PC-3 (cell line): Measurements from ENCODE around the gene PTH1R. TPM values are rescaled to one million over a fixed set of nuclear protein-coding genes. Genes with fewer than 3 reads are reported as not detected.

Experiments used
- ATAC-seq: fragments of 200-7000 bp; cut with Tn5 transposase; 2 replicates; pipeline ENCODE4 v1.9.1; 2020; ENCODE audit warnings: mild to moderate bottlenecking, moderate library complexity
- BruUV-seq: library from RNA; stranded (reverse); fragments of 400-500 nt; replicated peaks from 2 replicates; lab custom pipeline; 2021; lab: Mats Ljungman, UMichigan
- CTCF ChIA-PET: fragments of 300-600 bp; sonication (Branson Sonifier 250); formaldehyde crosslinking; loops from one replicate; lab custom pipeline; 2022; ENCODE audit warnings: antibody characterized with exemption; lab: Charles Lee
- POLR2A ChIA-PET: fragments of 300-600 bp; sonication (Branson Sonifier 250); formaldehyde crosslinking; loops from one replicate; lab custom pipeline; 2022; ENCODE audit warnings: antibody characterized with exemption; ENCODE audit not compliant: unreplicated experiment; lab: Charles Lee
- DNase-seq: peaks from one replicate; pipeline ENCODE4 v3.0.0-alpha.2; 2015
- H2AFZ ChIP-seq: fragments of 300-600 bp; sonication (generic); 2 replicates; pipeline ENCODE4 v1.6.0; 2016; ENCODE audit warnings: antibody characterized with exemption, low read length
- H3F3A ChIP-seq: fragments of 300-600 bp; sonication (generic); one replicate; pipeline ENCODE4 v1.6.0; 2017; ENCODE audit warnings: antibody characterized with exemption, low read length, control low read depth, mild to moderate bottlenecking; ENCODE audit not compliant: unreplicated experiment
- H3K27ac ChIP-seq: fragments of 300-600 bp; sonication (generic); 2 replicates; pipeline ENCODE4 v1.5.1; 2016; ENCODE audit warnings: mild to moderate bottlenecking, low read length
- H3K27me3 ChIP-seq: fragments of 300-600 bp; sonication (generic); 2 replicates; pipeline ENCODE4 v1.6.1; 2016; ENCODE audit warnings: low read length, mixed read lengths
- H3K36me3 ChIP-seq: fragments of 300-600 bp; sonication (generic); 2 replicates; pipeline ENCODE4 v1.6.1; 2016; ENCODE audit warnings: low read depth, mixed run types, low read length, mixed read lengths
- H3K4me1 ChIP-seq: fragments of 300-600 bp; sonication (generic); 2 replicates; pipeline ENCODE4 v1.5.1; 2016; ENCODE audit warnings: low read length; ENCODE audit not compliant: insufficient read depth
- H3K4me2 ChIP-seq: fragments of 300-600 bp; sonication (generic); 2 replicates; pipeline ENCODE4 v1.6.0; 2016; ENCODE audit warnings: low read length
- H3K4me3 ChIP-seq: fragments of 300-600 bp; sonication (generic); 2 replicates; pipeline ENCODE4 v1.5.1; 2016; ENCODE audit warnings: mild to moderate bottlenecking, low read length, mixed read lengths
- H3K79me2 ChIP-seq: fragments of 300-600 bp; sonication (generic); 2 replicates; pipeline ENCODE4 v1.6.1; 2017; ENCODE audit warnings: low read length, mixed read lengths
- H3K9ac ChIP-seq: fragments of 300-600 bp; sonication (generic); 2 replicates; pipeline ENCODE4 v1.6.0; 2016; ENCODE audit warnings: mild to moderate bottlenecking, low read length
- H3K9me2 ChIP-seq: fragments of 300-600 bp; sonication (generic); replicated peaks from 2 replicates; pipeline ENCODE4 v1.6.1; 2016; ENCODE audit warnings: mixed run types, low read length, mixed read lengths
- H3K9me3 ChIP-seq: fragments of 300-600 bp; sonication (generic); 2 replicates; pipeline ENCODE4 v1.6.1; 2016; ENCODE audit warnings: low read length, mixed read lengths
- H4K20me1 ChIP-seq: fragments of 300-600 bp; sonication (generic); 2 replicates; pipeline ENCODE4 v1.6.1; 2016; ENCODE audit warnings: low read length, mixed read lengths
- CTCF ChIP-seq: fragments of 300-600 bp; sonication (generic); conservative IDR thresholded peaks from 2 replicates; pipeline ENCODE4 v1.5.1; 2017; ENCODE audit warnings: antibody characterized with exemption, low read depth, mild to moderate bottlenecking, low read length
- EZH2 ChIP-seq: fragments of 300-600 bp; sonication (generic); IDR thresholded peaks from one replicate; pipeline ENCODE4 v1.6.1; 2017; ENCODE audit warnings: antibody characterized with exemption, mild to moderate bottlenecking, low read length; ENCODE audit not compliant: unreplicated experiment
- EZH2phosphoT487 ChIP-seq: fragments of 300-600 bp; sonication (generic); IDR thresholded peaks from 2 replicates; pipeline ENCODE4 v1.6.1; 2018; ENCODE audit warnings: mild to moderate bottlenecking, antibody characterized with exemption, low read length, borderline replicate concordance
- intact Hi-C: fragments of 100-400 bp; cut with micrococcal nuclease; formaldehyde crosslinking; loops from 2 replicates; pipeline ENCODE4 v1.9.0; 2023
- total RNA-seq: library from RNA; depleted of rRNA; stranded (reverse); fragments of >200 nt; gene quantifications from 2 replicates; pipeline ENCODE4 v1.2.3, GENCODE V29; 2014

The PTH1R gene
- total RNA-seq, 1 experiment from 2014 or later = not detected

GRCh38 chr3:46905213-46905560, 27.7 kb downstream of the PTH1R start:
- DNase-seq = no peak
- ChIA-PET POLR2A (no interaction called here), CTCF (no interaction called here)
- no peak overlapping the region for H3K27ac ChIP-seq
- no peaks in the 10 kb centered on the region for H3K36me3 ChIP-seq
- H3K9ac ChIP-seq = no peak overlapping the region
- ATAC-seq = no peak
- H3K4me1 ChIP-seq = peaks cover 9% of the 10 kb centered on the region
- H3K4me3 ChIP-seq = no peak overlapping the region
- no peaks in the 10 kb centered on the region for H3K9me2 ChIP-seq
- TF ChIP-seq CTCF (no peak), EZH2phosphoT487 (no peak), EZH2 (no peak)
- H2AFZ ChIP-seq = no peak overlapping the region
- intact Hi-C loops = no loop called here
- no peaks in the 10 kb centered on the region for H4K20me1 ChIP-seq
- H3K79me2 ChIP-seq = no peaks in the 10 kb centered on the region
- BruUV-seq = no TSS peak
- H3K9me3 ChIP-seq = no peaks in the 10 kb centered on the region
- H3F3A ChIP-seq = no peaks in the 10 kb centered on the region
- H3K4me2 ChIP-seq = no peak overlapping the region
- H3K27me3 ChIP-seq = no peaks in the 10 kb centered on the region

GRCh38 chr3:46905661-46906451, 28.3 kb downstream of the PTH1R start:
- ATAC-seq (no peak), DNase-seq (no peak)
- H3K9me2 ChIP-seq = no peaks in the 10 kb centered on the region
- peaks cover 9% of the 10 kb centered on the region for H3K4me1 ChIP-seq
- H3K27me3 ChIP-seq = no peaks in the 10 kb centered on the region
- no peak overlapping the region for H3K4me2 ChIP-seq
- intact Hi-C loops = no loop called here
- ChIA-PET POLR2A (no interaction called here), CTCF (no interaction called here)
- H3F3A ChIP-seq = no peaks in the 10 kb centered on the region
- no peak overlapping the region for H3K9ac ChIP-seq
- no peak for TF ChIP-seq CTCF
- TF ChIP-seq EZH2 = no peak
- no peak for TF ChIP-seq EZH2phosphoT487
- no peaks in the 10 kb centered on the region for H4K20me1 ChIP-seq
- H3K79me2 ChIP-seq = no peaks in the 10 kb centered on the region
- H3K27ac ChIP-seq = no peak overlapping the region
- BruUV-seq = no TSS peak
- H2AFZ ChIP-seq = no peak overlapping the region
- H3K9me3 ChIP-seq = no peaks in the 10 kb centered on the region
- no peak overlapping the region for H3K4me3 ChIP-seq
- no peaks in the 10 kb centered on the region for H3K36me3 ChIP-seq

- H3K36me3 ChIP-seq = no peaks in the 10 kb centered on the region
- H3K4me3 ChIP-seq = no peak overlapping the region
- no peak overlapping the region for H3K27ac ChIP-seq
- no peaks in the 10 kb centered on the region for H3K79me2 ChIP-seq
- peaks cover 9% of the 10 kb centered on the region for H3K4me1 ChIP-seq
- intact Hi-C loops = no loop called here
- no peaks in the 10 kb centered on the region for H3K27me3 ChIP-seq
- DNase-seq (no peak), ATAC-seq (no peak)
- no peaks in the 10 kb centered on the region for H4K20me1 ChIP-seq
- H3K9me2 ChIP-seq = no peaks in the 10 kb centered on the region
- POLR2A ChIA-PET = no interaction called here
- H3K9ac ChIP-seq = no peak overlapping the region
- no peaks in the 10 kb centered on the region for H3K9me3 ChIP-seq
- BruUV-seq = no TSS peak
- H3K4me2 ChIP-seq = no peak overlapping the region
- H3F3A ChIP-seq = no peaks in the 10 kb centered on the region
- no peak for TF ChIP-seq EZH2phosphoT487
- no peak for TF ChIP-seq EZH2
- TF ChIP-seq CTCF = no peak
- H2AFZ ChIP-seq = no peak overlapping the region
- CTCF ChIA-PET = no interaction called here
These were observed 29.0 kb downstream of the PTH1R start for GRCh38 chr3:46906471-46907058.
